Measurements from ENCODE around the gene FOXP1. TPM values are rescaled to one million over a fixed set of nuclear protein-coding genes. Genes with fewer than 3 reads are reported as not detected.

The FOXP1 gene
- total and polyA plus RNA-seq, 2 of the 8 experiments (the other 6 are each of a cell fraction or from before 2014, with no cell fraction given), result 13.9 to 25.4 TPM

GRCh38 chr3:70973558-70973957 lies 610.0 kb downstream of the FOXP1 start:
- Histone ChIP-seq H4K20me1 (replicated peaks in 1 of 2; ENCODE audit: control insufficient read depth in 1 of 2, insufficient read depth in 2 of 2, low read length in 2 of 2) (no peaks in the 10 kb centered on the region), H3K56ac (replicated peaks; ENCODE audit: insufficient read length, low read depth, low read length) (no peak overlapping the region), H3K23me2 (ENCODE audit: low read depth, low read length) (no peaks in the 10 kb centered on the region), H3K4me3 (ENCODE audit: extremely low read depth in 1 of 4, insufficient read depth in 2 of 4, low read depth in 3 of 4, low read length in 4 of 4) (no peak overlapping the region), H4K5ac (ENCODE audit: insufficient read length, low read depth, low read length) (no peak overlapping the region), H3K27me3 (replicated peaks in 1 of 4; ENCODE audit: control insufficient read depth in 3 of 4, extremely low read depth in 1 of 4, insufficient read depth in 3 of 4, low read length in 3 of 4) (no peaks in the 10 kb centered on the region), H4K91ac (replicated peaks; ENCODE audit: insufficient read length, low read length) (no peak overlapping the region), H2BK20ac (ENCODE audit: low read length) (no peak overlapping the region), H3K36me3 (ENCODE audit: control insufficient read depth in 2 of 4, insufficient read depth in 4 of 4, low read length in 3 of 4) (peaks cover 3 to 33% (median 12%) of the 10 kb centered on the region in 4 experiments; a peak in 7 of 8 replicates), H3K4me2 (ENCODE audit: insufficient read depth in 1 of 2, low read depth in 2 of 2, low read length in 2 of 2) (no peak overlapping the region), H4K8ac (ENCODE audit: extremely low read depth, insufficient read depth, low read length) (no peak overlapping the region), H2BK5ac (ENCODE audit: low read depth, low read length) (no peak overlapping the region), H3K79me1 (ENCODE audit: low read depth, low read length) (no peaks in the 10 kb centered on the region), H3K14ac (ENCODE audit: insufficient read length) (no peak overlapping the region), H3K27ac (ENCODE audit: low read depth, low read length) (no peak overlapping the region), H3K23ac (ENCODE audit: insufficient read length) (no peak overlapping the region), H3K79me2 (ENCODE audit: control insufficient read depth in 1 of 2, insufficient read depth in 2 of 2, low read length in 2 of 2) (no peaks in the 10 kb centered on the region), H3K9me3 (ENCODE audit: insufficient read depth in 2 of 2, low read depth in 1 of 2, low read length in 1 of 2) (no peaks in the 10 kb centered on the region), H2BK15ac (ENCODE audit: low read length) (no peak overlapping the region), H2BK12ac (ENCODE audit: low read depth, low read length) (no peak overlapping the region), H3K18ac (ENCODE audit: extremely low read depth, low read length) (no peak overlapping the region), H2AK5ac (ENCODE audit: low read depth, low read length) (no peak overlapping the region), H3K4me1 (replicated peaks in 1 of 4; ENCODE audit: control insufficient read depth in 3 of 4, insufficient read depth in 4 of 4, low read length in 3 of 4) (peaks cover 4 to 15% (median 9%) of the 10 kb centered on the region in 4 experiments; a peak in 5 of 7 replicates), H3K4ac (replicated peaks; ENCODE audit: insufficient read length, low read depth, low read length) (no peak overlapping the region), H3K9ac (replicated peaks in 1 of 4; ENCODE audit: extremely low read depth in 1 of 4, low read depth in 3 of 4, low read length in 3 of 4) (no peak overlapping the region), H2AFZ (ENCODE audit: low read length) (no peak overlapping the region), H2BK120ac (replicated peaks; ENCODE audit: low read depth, low read length) (no peak overlapping the region)
- 93% methylated on average over 5 of the region's 6 CpGs; no CpG with 5 or more reads in 1 of the 2 experiments for WGBS, 2 experiments (ENCODE audit: extremely low coverage in 1 of 2, insufficient coverage in 1 of 2, insufficient read length in 1 of 2, insufficient replicate concordance in 2 of 2, low coverage in 1 of 2, low lambda C conversion rate in 2 of 2, missing lambda C conversion rate in 1 of 2)
- POLR2A ChIA-PET (ENCODE audit: partially characterized antibody), result no interaction called here
- FAIRE-seq (no peak), DNase-seq (ENCODE audit: low read depth in 1 of 2, low spot score in 2 of 2) (no peak)
- CTCF ChIA-PET (ENCODE audit: partially characterized antibody), result no interaction called here
- TF ChIP-seq MAX (IDR thresholded peaks at IDR 0.05), result no peak

Data from H1 (cell line).